A549 treated with GW870086 at 1 μM for 4 hours (cell line): ENCODE data around the gene NUDT8. TPM values are rescaled to one million over a fixed set of nuclear protein-coding genes. Genes with fewer than 3 reads are reported as not detected.

ENCODE experiments used
- total RNA-seq: library from RNA; stranded (reverse); fragments of 200-300 nt; extraction: Qiagen RNA extraction; gene quantifications from 5 replicates; pipeline ENCODE4 v1.2.3, GENCODE V29; 2022; ENCODE audit warnings: low read depth

NUDT8 gene, protein sequence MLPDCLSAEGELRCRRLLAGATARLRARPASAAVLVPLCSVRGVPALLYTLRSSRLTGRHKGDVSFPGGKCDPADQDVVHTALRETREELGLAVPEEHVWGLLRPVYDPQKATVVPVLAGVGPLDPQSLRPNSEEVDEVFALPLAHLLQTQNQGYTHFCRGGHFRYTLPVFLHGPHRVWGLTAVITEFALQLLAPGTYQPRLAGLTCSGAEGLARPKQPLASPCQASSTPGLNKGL
- total RNA-seq: 7.0 to 17.2 TPM (median 12.8 TPM) in 5 replicates

DNA sequence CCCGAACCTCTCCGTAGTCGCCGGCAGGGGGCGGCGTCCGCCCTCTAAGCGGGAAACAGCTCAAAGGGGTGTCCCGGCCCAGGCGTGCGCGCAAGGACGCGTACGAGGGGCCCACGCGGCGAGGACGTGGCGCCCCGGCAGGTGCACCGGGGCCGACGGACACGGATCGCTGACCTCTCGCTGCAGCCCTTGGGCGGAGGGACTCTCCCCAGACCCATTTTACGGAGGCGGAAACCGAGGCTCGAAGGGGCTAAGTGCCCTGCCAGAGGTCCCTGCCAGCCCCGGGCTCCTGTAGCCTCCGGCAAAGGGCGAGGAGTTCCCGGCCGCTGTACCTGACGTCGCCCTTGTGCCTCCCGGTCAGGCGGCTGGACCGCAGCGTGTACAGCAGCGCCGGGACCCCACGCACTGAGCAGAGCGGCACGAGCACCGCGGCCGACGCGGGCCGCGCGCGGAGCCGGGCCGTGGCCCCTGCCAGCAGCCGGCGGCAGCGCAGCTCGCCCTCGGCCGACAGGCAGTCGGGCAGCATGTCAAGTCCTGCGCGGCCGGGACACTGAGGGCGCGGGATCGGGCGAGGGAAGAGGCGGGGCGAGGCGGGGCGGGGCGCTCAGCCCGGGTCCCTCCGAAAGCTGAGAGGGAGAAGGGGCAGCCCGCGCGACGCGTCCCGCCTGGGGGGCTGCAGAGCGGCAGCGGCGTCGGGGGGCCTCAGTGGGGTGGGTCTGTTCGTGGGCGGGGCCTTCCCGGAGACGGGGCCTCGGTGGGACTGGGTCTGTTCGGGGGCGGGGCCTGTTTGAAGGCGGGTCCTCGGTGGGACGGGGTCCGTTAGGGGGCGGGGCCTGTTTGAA lies at the start of gene NUDT8:
TSS of gene NUDT8 (minus strand) at position 552 of the 842 bp plus-strand sequence. CDS start at position 526, 26 bp downstream.

DNA sequence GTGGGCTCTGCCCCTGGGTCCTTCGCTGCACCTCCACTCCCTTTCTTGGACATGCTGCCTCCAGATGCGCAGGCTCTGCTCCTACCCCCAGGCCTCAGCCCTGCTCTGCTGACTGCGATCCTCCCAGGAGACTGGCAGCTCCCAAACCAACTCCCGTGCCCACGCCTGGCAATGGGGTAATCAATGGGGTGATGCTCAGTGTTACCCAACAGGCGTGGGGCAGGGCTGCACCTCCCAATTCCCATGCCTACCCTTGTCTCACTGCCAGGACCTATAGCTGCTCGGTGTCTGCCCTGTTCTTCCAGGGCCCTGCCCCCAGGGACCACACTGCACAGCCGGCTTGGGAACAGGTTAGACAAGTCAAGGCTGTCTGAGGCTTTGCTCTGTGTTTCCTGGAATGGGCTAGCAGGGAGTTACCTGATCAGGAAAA lies 44.7 kb upstream of the NUDT8 start, which contains the start of gene ALDH3B2:
TSS of gene ALDH3B2 (minus strand) at position 182 of the 430 bp plus-strand sequence. CDS start 7,688 bp downstream, outside the sequence.

DNA sequence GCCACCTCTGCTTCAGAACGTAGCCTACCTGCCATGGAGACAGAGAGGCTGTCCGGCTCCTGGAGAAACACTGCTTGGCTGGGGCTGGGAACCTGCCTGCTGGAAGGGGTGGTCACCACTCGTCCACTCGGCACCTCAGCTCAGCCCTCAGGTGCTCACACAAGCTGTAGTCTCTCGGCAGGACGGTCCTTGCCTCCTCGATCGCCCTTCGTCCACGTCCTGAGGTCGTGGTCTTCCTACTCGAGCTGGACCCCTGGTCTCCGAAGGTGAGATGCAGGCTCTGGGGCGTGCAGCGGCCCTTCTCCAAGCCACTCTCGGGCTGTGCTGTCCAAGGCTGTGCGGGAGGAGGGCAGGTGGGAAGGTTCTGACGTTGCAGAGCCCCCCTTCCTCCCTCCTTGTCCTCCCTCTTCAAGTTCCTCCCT lies 9.7 kb upstream of the NUDT8 start, which contains the start of gene TBX10:
TSS of gene TBX10 (minus strand) at position 326 of the 422 bp plus-strand sequence. CDS start at position 35, 291 bp downstream.

DNA sequence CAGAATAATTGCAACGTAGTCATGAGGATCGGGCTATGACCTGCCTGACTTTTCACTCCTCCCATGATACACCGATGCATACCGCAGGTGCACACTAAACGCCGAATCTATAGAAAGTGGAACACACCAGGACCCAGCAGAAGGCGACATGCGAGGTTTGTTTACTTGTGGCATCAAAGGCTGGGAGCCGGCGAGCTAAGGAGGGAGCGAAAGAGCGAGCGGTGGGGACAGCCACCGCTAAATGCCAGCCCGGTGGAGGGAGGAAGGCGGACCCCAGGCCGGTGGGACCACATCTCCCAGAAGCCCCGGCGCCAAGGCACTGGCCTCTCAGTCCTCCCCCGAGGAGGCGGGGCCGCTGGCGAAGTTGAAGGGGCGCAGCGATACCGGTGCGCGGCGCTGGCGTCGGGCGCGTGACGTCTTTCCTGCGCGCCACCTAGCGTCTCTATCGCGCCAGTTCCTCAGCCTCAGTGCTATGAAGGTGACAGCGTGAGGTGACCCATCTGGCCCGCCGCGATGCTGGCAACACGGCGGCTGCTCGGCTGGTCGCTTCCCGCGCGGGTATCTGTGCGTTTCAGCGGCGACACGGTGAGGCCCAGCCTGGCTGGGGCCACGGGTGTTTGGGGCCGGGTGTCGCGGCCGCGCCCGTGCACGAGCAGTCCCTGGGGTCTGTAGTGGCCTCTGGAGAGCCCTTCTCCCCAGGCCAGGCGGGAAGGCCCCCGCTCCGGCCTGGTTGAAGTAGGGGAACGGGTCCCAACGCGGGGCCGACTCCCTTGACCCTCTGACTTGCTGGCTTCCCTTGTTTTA lies 23.0 kb downstream of the NUDT8 start, which contains the start of gene NDUFV1:
TSS of gene NDUFV1 (plus strand) at position 445 of the 804 bp plus-strand sequence. CDS start at position 514, 69 bp downstream.

DNA sequence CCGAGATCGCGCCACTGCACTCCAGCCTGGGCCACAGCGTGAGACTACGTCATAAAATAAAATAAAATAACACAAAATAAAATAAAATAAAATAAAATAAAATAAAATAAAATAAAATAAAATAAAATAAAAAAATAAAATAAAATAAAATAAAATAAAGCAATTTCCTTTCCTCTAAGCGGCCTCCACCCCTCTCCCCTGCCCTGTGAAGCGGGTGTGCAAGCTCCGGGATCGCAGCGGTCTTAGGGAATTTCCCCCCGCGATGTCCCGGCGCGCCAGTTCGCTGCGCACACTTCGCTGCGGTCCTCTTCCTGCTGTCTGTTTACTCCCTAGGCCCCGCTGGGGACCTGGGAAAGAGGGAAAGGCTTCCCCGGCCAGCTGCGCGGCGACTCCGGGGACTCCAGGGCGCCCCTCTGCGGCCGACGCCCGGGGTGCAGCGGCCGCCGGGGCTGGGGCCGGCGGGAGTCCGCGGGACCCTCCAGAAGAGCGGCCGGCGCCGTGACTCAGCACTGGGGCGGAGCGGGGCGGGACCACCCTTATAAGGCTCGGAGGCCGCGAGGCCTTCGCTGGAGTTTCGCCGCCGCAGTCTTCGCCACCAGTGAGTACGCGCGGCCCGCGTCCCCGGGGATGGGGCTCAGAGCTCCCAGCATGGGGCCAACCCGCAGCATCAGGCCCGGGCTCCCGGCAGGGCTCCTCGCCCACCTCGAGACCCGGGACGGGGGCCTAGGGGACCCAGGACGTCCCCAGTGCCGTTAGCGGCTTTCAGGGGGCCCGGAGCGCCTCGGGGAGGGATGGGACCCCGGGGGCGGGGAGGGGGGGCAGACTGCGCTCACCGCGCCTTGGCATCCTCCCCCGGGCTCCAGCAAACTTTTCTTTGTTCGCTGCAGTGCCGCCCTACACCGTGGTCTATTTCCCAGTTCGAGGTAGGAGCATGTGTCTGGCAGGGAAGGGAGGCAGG lies 46.2 kb downstream of the NUDT8 start, which contains the start of gene GSTP1:
TSS of gene GSTP1 (plus strand) at position 566 of the 958 bp plus-strand sequence. CDS start at position 598, 32 bp downstream.

Other genes starting within 250 kb of the NUDT8 start
- 23.3 to 34.3 TPM (median 31.1 TPM) in 5 replicates for gene RAD9A, start 238.0 kb downstream of the NUDT8 start, total RNA-seq
- 267 to 305 TPM (median 288 TPM) in 5 replicates for gene PPP1CA, start 228.1 kb downstream of the NUDT8 start, total RNA-seq
- gene TBC1D10C, start 225.9 kb downstream of the NUDT8 start, total RNA-seq: 0.09 to 0.16 TPM in 2 of 5 replicates, not detected in the others
- gene CARNS1, start 214.3 kb downstream of the NUDT8 start, total RNA-seq: 0.14 to 0.19 TPM (median 0.14 TPM) in 5 replicates
- gene RPS6KB2, start 201.4 kb downstream of the NUDT8 start, total RNA-seq: 41.3 to 50.1 TPM (median 47.5 TPM) in 5 replicates
- gene PTPRCAP, start 192.3 kb downstream of the NUDT8 start, total RNA-seq: 0.15 to 0.36 TPM (median 0.23 TPM) in 5 replicates
- 49.1 to 60.0 TPM (median 56.1 TPM) in 5 replicates for gene CORO1B, start 186.5 kb downstream of the NUDT8 start, total RNA-seq
- gene GPR152, start 177.2 kb downstream of the NUDT8 start, total RNA-seq: 0.08 TPM in 1 of 5 replicates, not detected in the others
- not detected in 5 replicates for gene CABP4, start 174.6 kb downstream of the NUDT8 start, total RNA-seq
- gene TMEM134, start 160.7 kb downstream of the NUDT8 start, total RNA-seq: 50.2 to 66.2 TPM (median 60.8 TPM) in 5 replicates
- gene AIP, start 146.9 kb downstream of the NUDT8 start, total RNA-seq: 39.1 to 45.8 TPM (median 45.1 TPM) in 5 replicates
- gene PITPNM1, start 124.6 kb downstream of the NUDT8 start, total RNA-seq: 32.3 to 48.6 TPM (median 44.4 TPM) in 5 replicates
- 61.9 to 88.0 TPM (median 79.3 TPM) in 5 replicates for gene CDK2AP2, start 121.8 kb downstream of the NUDT8 start, total RNA-seq
- gene CABP2, start 106.5 kb downstream of the NUDT8 start, total RNA-seq: not detected in 5 replicates
- gene GSTP1, start 46.1 kb downstream of the NUDT8 start, total RNA-seq: 1,438 to 1,735 TPM (median 1,655 TPM) in 5 replicates
- gene NDUFV1, start 23.0 kb downstream of the NUDT8 start, total RNA-seq: 137 to 152 TPM (median 143 TPM) in 5 replicates
- gene TBX10, start 9.8 kb upstream of the NUDT8 start, total RNA-seq: not detected in 5 replicates
- gene ACY3, start 20.8 kb upstream of the NUDT8 start, total RNA-seq: 0.77 to 1.8 TPM (median 1.4 TPM) in 5 replicates
- gene ALDH3B2, start 44.7 kb upstream of the NUDT8 start, total RNA-seq: not detected in 5 replicates